GM12892 (cell line): ENCODE data around the gene TMEM208.

Experiments
- POLR2A ChIP-seq: IDR thresholded peaks from 2 replicates; pipeline ENCODE4 v1.6.1; 2011; ENCODE audit warnings: low read depth, low read length, control low read depth
- POLR2AphosphoS5 ChIP-seq: IDR thresholded peaks from 2 replicates; pipeline ENCODE4 v1.6.1; 2011; ENCODE audit warnings: low read depth, low read length, control low read depth
- TAF1 ChIP-seq: IDR thresholded peaks from 2 replicates; pipeline ENCODE4 v1.6.1; 2011; ENCODE audit warnings: low read depth, mild to moderate bottlenecking, control low read depth, low read length, borderline replicate concordance

GRCh38 chr16:67256701-67257230, 29.8 kb downstream of the TMEM208 start:
- TF ChIP-seq POLR2A (no peak), POLR2AphosphoS5 (no peak), TAF1 (no peak)
